GM12878 (cell line): ENCODE results near the gene MRPL33. TPM values are rescaled to one million over a fixed set of nuclear protein-coding genes. Genes with fewer than 3 reads are reported as not detected.

Source experiments
- ATAC-seq: fragments of 200-7000 bp; cut with Tn5 transposase; 3 replicates; pipeline ENCODE4 v1.9.1; 2020; ENCODE audit warnings: mild to moderate bottlenecking, moderate library complexity
- BruUV-seq: library from RNA; stranded (reverse); fragments of 400-500 nt; replicated peaks from 2 replicates; lab custom pipeline; 2021; lab: Mats Ljungman, UMichigan
- CTCF ChIA-PET: fragments of 300-600 bp; sonication (Branson Sonifier 250); formaldehyde crosslinking; extraction: SDS; loops from one replicate; lab custom pipeline; 2021; ENCODE audit warnings: inconsistent platforms; lab: Yijun Ruan, JAX
- POLR2A ChIA-PET: fragments of 350-600 bp; formaldehyde crosslinking; extraction: SDS; loops from one replicate; lab custom pipeline; 2021; ENCODE audit warnings: inconsistent platforms; lab: Charles Lee
- RAD21 ChIA-PET: fragments of 300-600 bp; sonication (Branson Sonifier 250); formaldehyde crosslinking; loops from one replicate; lab custom pipeline; 2023; ENCODE audit warnings: antibody characterized with exemption; ENCODE audit not compliant: unreplicated experiment; lab: Charles Lee
- SMC1A ChIA-PET: fragments of 300-600 bp; sonication (Branson Sonifier 250); formaldehyde crosslinking; loops from one replicate; lab custom pipeline; 2023; ENCODE audit not compliant: unreplicated experiment, uncharacterized antibody; lab: Charles Lee
- DNase-seq: peaks from one replicate; pipeline ENCODE4 v3.0.0-alpha.2; 2011; ENCODE audit warnings: low read depth, low spot score
- FAIRE-seq: peaks from 3 replicates; lab custom pipeline; 2011; peaks lifted over from hg19 to GRCh38; lab: Jason Lieb, UNC
- H2AFZ ChIP-seq: 2 replicates; pipeline ENCODE4 v1.6.0; 2011; ENCODE audit warnings: low read depth, low read length, control low read depth; ENCODE audit not compliant: control insufficient read depth
- H3K27ac ChIP-seq: 2 replicates; pipeline ENCODE4 v1.5.1; 2011; ENCODE audit warnings: control low read depth; ENCODE audit not compliant: control insufficient read depth, insufficient read depth
- H3K27me3 ChIP-seq, 2 experiments: replicated peaks in 1 of 2; 2 replicates each; pipeline versions ENCODE4 v1.6.0 to v1.6.1; 2011; ENCODE audit warnings: low read length in 1 of 2; ENCODE audit not compliant: control insufficient read depth in 2 of 2, insufficient read depth in 2 of 2
- H3K36me3 ChIP-seq, 2 experiments: 2 replicates each; pipeline ENCODE4 v1.5.1; 2011; ENCODE audit warnings: low read length in 1 of 2; ENCODE audit not compliant: control insufficient read depth in 2 of 2, insufficient read depth in 2 of 2
- H3K4me1 ChIP-seq: 2 replicates; pipeline ENCODE4 v1.6.1; 2011; ENCODE audit warnings: mild to moderate bottlenecking, low read length, moderate library complexity, mixed read lengths; ENCODE audit not compliant: control insufficient read depth, insufficient read depth
- H3K4me2 ChIP-seq: 2 replicates; pipeline ENCODE4 v1.6.0; 2011; ENCODE audit warnings: control low read depth; ENCODE audit not compliant: control insufficient read depth, insufficient read depth
- H3K4me3 ChIP-seq: fragments of 200-600 bp; sonication (generic); 2 replicates; pipeline ENCODE4 v1.5.1; 2016
- H3K79me2 ChIP-seq: 2 replicates; pipeline ENCODE4 v1.6.0; 2011; ENCODE audit warnings: low read length; ENCODE audit not compliant: control insufficient read depth, insufficient read depth
- H3K9ac ChIP-seq: 2 replicates; pipeline ENCODE4 v1.8.0; 2011; ENCODE audit warnings: low read length, control low read depth, mixed read lengths; ENCODE audit not compliant: control insufficient read depth, insufficient read depth
- H3K9me3 ChIP-seq: replicated peaks from 3 replicates; pipeline ENCODE4 v1.5.1; 2011; ENCODE audit warnings: mild to moderate bottlenecking, low read length; ENCODE audit not compliant: control insufficient read depth, insufficient read depth
- H4K20me1 ChIP-seq: 2 replicates; pipeline ENCODE4 v1.6.0; 2011; ENCODE audit not compliant: control insufficient read depth, insufficient read depth
- BCL11A ChIP-seq: IDR thresholded peaks from 2 replicates; pipeline ENCODE4 v1.6.1; 2011; ENCODE audit warnings: low read depth, low read length
- CBX5 ChIP-seq: sonication (generic); IDR thresholded peaks from 2 replicates; pipeline ENCODE4 v1.6.1; 2016; ENCODE audit warnings: low read depth, moderate library complexity, mild to moderate bottlenecking, inconsistent platforms
- EP300 ChIP-seq, 2 experiments: fragments of 150-350 bp in 1 of 2; IDR thresholded peaks; 2 replicates each; pipeline ENCODE4 v1.6.1; 2011 to 2012; ENCODE audit warnings: low read depth in 2 of 2, low read length in 2 of 2, borderline replicate concordance in 1 of 2, improper control_type of control experiment in 1 of 2, inconsistent platforms in 1 of 2; ENCODE audit not compliant: control insufficient read depth in 1 of 2
- GATAD2B ChIP-seq: fragments of 450-650 bp; conservative IDR thresholded peaks from 2 replicates; pipeline ENCODE4 v1.6.1; 2017; ENCODE audit warnings: low read depth, mild to moderate bottlenecking, moderate library complexity
- IRF3 ChIP-seq: fragments of 450-650 bp; IDR thresholded peaks from 2 replicates; pipeline ENCODE4 v1.6.1; 2014; ENCODE audit warnings: mild to moderate bottlenecking
- POLR2AphosphoS5 ChIP-seq: IDR thresholded peaks from 2 replicates; pipeline ENCODE4 v1.6.1; 2011; ENCODE audit warnings: mild to moderate bottlenecking, low read length, inconsistent platforms
- SMC3 ChIP-seq: IDR thresholded peaks from 2 replicates; pipeline ENCODE4 v1.6.1; 2011; ENCODE audit warnings: low read length, improper control_type of control experiment, borderline replicate concordance
- SPI1 ChIP-seq: IDR thresholded peaks from 2 replicates; pipeline ENCODE4 v1.6.1; 2011; ENCODE audit warnings: low read depth, mild to moderate bottlenecking, low read length, moderate library complexity, borderline replicate concordance; ENCODE audit not compliant: insufficient read depth
- STAT1 ChIP-seq: fragments of 450-650 bp; conservative IDR thresholded peaks from 2 replicates; pipeline ENCODE4 v1.6.1; 2014; ENCODE audit warnings: antibody characterized with exemption, mild to moderate bottlenecking
- ZNF384 ChIP-seq: IDR thresholded peaks from 2 replicates; pipeline ENCODE4 v1.6.1; 2012; ENCODE audit warnings: low read depth, mild to moderate bottlenecking, low read length, improper control_type of control experiment, borderline replicate concordance
- WGBS: methylation state at CpG from one replicate; pipeline ENCODE4 v1.1.6; 2016; ENCODE audit warnings: low lambda C conversion rate; ENCODE audit not compliant: insufficient replicate concordance, insufficient coverage; ENCODE audit errors: missing lambda C conversion rate; 5-methylcytosine and 5-hydroxymethylcytosine counted together
- in situ Hi-C: fragments of 300-500 bp; cut with MboI; formaldehyde crosslinking; loops from 9 replicates; pipeline ENCODE4 v1.14.3; 2018; ENCODE audit warnings: mixed read lengths
- intact Hi-C: fragments of 100-400 bp; cut with micrococcal nuclease; formaldehyde crosslinking; loops from one replicate; pipeline ENCODE4 v1.14.2; 2022; ENCODE audit not compliant: unreplicated experiment
- polyA plus RNA-seq, 11 experiments: library from polyadenylated mRNA; depleted of rRNA in 4 of 11; unstranded in 6 of 11; stranded (reverse) in 5 of 11; fragments of >200 nt; fragmentation: Nextera tagmentation in 4 of 11; fragmentation: Illumina TruSeq in 1 of 11; extraction: Ambion mirVana in 4 of 11; extraction: Trizol in 1 of 11; gene quantifications; 1 replicate in 1 of 11; 2 replicates in 10 of 11; pipeline versions ENCODE4 v1.2.1 to v1.2.3, GENCODE V29; 2011 to 2016; ENCODE audit warnings: inconsistent platforms in 2 of 11, missing spikeins in 2 of 11, low read depth in 1 of 11
- total RNA-seq, 4 experiments: library from RNA; depleted of rRNA in 3 of 4; stranded (reverse); fragments of >200 nt in 3 of 4; fragmentation: Illumina TruSeq in 1 of 4; extraction: Trizol in 1 of 4; gene quantifications; 2 replicates each; pipeline versions ENCODE4 v1.2.1 to v1.2.3, GENCODE V29; 2013 to 2021
- TF ChIP-seq, protein P1 (sequence below): IDR thresholded peaks from 2 replicates; pipeline ENCODE4 v1.6.1; 2011; ENCODE audit warnings: borderline replicate concordance, low read depth, mild to moderate bottlenecking, moderate library complexity, mixed read lengths, low read length; ENCODE audit not compliant: insufficient read depth; ENCODE audit errors: extremely low read length
- TF ChIP-seq, protein P2 (sequence below): IDR thresholded peaks from 2 replicates; pipeline ENCODE4 v1.6.1; 2011; ENCODE audit warnings: low read depth, mild to moderate bottlenecking, low read length, moderate library complexity, borderline replicate concordance; ENCODE audit errors: extremely low read depth
- TF ChIP-seq, protein P3 (sequence below), 3 experiments: IDR thresholded peaks in 2 of 3; conservative IDR thresholded peaks in 1 of 3; 2 replicates each; pipeline ENCODE4 v1.5.1; 2011; ENCODE audit warnings: low read depth in 3 of 3, low read length in 3 of 3, mild to moderate bottlenecking in 3 of 3, control low read depth in 2 of 3, moderate library complexity in 2 of 3, inconsistent platforms in 1 of 3, mixed read lengths in 1 of 3; ENCODE audit not compliant: control insufficient read depth in 2 of 3, insufficient read depth in 1 of 3; ENCODE audit errors: extremely low read depth in 1 of 3
- TF ChIP-seq, protein P4 (sequence below): IDR thresholded peaks from 2 replicates; pipeline ENCODE4 v1.6.1; 2011; ENCODE audit warnings: low read depth, low read length, improper control_type of control experiment, borderline replicate concordance
- TF ChIP-seq, protein P5 (sequence below): fragments of 450-650 bp; IDR thresholded peaks from 2 replicates; pipeline ENCODE4 v1.6.1; 2018; ENCODE audit warnings: borderline replicate concordance, mild to moderate bottlenecking; ENCODE audit not compliant: partially characterized antibody

Gene MRPL33
- total and polyA plus RNA-seq, 10 of the 15 experiments (the other 5 are each of a cell fraction or from before 2014, with no cell fraction given) = 50.1 to 318 (median 160) TPM

DNA sequence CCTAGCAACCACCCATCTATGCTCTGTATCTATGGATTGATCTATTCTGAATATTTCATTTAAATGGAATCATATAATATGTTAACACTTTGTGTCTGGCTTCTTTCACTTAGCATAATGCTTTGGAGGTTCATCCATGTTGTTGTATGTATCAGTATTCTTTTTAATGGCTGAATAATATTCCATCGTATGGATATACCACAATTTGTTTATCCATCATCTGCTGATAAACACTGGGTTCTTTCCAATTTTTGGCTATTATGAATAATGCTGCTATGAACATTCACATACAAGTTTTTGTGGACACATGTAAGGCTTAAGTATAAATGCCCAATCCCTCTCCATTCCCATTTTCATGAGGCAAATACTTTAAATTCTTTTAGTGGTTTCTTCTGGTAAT is 52.9 kb downstream of the MRPL33 start:
- no peak overlapping the region for H2AFZ ChIP-seq
- H3K9ac ChIP-seq = no peak overlapping the region
- DNase-seq (no peak), ATAC-seq (no peak), FAIRE-seq (no peak)
- H3K4me1 ChIP-seq = no peaks in the 10 kb centered on the region
- H3K79me2 ChIP-seq = no peaks in the 10 kb centered on the region
- no peak overlapping the region for H3K4me2 ChIP-seq
- no peak overlapping the region for H3K4me3 ChIP-seq
- CTCF ChIA-PET = no interaction called here
- TF ChIP-seq GATAD2B (no peak), EP300 (IDR thresholded peaks at IDR 0.05; ENCODE audit: borderline replicate concordance in 1 of 2, control insufficient read depth in 1 of 2, low read depth in 2 of 2, low read length in 2 of 2) (no peak), IRF3 (no peak), BCL11A (no peak), ZNF384 (no peak), POLR2AphosphoS5 (no peak), SPI1 (no peak), CBX5 (no peak), SMC3 (no peak), STAT1 (no peak)
- TF ChIP-seq, protein P1, sequence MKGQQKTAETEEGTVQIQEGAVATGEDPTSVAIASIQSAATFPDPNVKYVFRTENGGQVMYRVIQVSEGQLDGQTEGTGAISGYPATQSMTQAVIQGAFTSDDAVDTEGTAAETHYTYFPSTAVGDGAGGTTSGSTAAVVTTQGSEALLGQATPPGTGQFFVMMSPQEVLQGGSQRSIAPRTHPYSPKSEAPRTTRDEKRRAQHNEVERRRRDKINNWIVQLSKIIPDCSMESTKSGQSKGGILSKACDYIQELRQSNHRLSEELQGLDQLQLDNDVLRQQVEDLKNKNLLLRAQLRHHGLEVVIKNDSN = no peak
- TF ChIP-seq, protein P2, sequence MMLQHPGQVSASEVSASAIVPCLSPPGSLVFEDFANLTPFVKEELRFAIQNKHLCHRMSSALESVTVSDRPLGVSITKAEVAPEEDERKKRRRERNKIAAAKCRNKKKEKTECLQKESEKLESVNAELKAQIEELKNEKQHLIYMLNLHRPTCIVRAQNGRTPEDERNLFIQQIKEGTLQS = no peak
- TF ChIP-seq, protein P3, sequence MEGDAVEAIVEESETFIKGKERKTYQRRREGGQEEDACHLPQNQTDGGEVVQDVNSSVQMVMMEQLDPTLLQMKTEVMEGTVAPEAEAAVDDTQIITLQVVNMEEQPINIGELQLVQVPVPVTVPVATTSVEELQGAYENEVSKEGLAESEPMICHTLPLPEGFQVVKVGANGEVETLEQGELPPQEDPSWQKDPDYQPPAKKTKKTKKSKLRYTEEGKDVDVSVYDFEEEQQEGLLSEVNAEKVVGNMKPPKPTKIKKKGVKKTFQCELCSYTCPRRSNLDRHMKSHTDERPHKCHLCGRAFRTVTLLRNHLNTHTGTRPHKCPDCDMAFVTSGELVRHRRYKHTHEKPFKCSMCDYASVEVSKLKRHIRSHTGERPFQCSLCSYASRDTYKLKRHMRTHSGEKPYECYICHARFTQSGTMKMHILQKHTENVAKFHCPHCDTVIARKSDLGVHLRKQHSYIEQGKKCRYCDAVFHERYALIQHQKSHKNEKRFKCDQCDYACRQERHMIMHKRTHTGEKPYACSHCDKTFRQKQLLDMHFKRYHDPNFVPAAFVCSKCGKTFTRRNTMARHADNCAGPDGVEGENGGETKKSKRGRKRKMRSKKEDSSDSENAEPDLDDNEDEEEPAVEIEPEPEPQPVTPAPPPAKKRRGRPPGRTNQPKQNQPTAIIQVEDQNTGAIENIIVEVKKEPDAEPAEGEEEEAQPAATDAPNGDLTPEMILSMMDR (IDR thresholded peaks at IDR 0.05 in 2 of 3, conservative IDR thresholded peaks at IDR 0.05 in 1 of 3; ENCODE audit: control insufficient read depth in 2 of 3, extremely low read depth in 1 of 3, insufficient read depth in 1 of 3, low read depth in 3 of 3, low read length in 3 of 3) = no peak
- TF ChIP-seq, protein P4, sequence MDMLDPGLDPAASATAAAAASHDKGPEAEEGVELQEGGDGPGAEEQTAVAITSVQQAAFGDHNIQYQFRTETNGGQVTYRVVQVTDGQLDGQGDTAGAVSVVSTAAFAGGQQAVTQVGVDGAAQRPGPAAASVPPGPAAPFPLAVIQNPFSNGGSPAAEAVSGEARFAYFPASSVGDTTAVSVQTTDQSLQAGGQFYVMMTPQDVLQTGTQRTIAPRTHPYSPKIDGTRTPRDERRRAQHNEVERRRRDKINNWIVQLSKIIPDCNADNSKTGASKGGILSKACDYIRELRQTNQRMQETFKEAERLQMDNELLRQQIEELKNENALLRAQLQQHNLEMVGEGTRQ = no peak
- TF ChIP-seq, protein P5, sequence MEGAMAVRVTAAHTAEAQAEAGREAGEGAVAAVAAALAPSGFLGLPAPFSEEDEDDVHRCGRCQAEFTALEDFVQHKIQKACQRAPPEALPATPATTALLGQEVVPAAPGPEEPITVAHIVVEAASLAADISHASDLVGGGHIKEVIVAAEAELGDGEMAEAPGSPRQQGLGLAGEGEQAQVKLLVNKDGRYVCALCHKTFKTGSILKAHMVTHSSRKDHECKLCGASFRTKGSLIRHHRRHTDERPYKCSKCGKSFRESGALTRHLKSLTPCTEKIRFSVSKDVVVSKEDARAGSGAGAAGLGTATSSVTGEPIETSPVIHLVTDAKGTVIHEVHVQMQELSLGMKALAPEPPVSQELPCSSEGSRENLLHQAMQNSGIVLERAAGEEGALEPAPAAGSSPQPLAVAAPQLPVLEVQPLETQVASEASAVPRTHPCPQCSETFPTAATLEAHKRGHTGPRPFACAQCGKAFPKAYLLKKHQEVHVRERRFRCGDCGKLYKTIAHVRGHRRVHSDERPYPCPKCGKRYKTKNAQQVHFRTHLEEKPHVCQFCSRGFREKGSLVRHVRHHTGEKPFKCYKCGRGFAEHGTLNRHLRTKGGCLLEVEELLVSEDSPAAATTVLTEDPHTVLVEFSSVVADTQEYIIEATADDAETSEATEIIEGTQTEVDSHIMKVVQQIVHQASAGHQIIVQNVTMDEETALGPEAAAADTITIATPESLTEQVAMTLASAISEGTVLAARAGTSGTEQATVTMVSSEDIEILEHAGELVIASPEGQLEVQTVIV = no peak
- TF ChIP-seq, all 136 proteins: peak for 0
- in situ Hi-C loops (no loop called here), intact Hi-C loops (no loop called here)
- H3K9me3 ChIP-seq = no peaks in the 10 kb centered on the region; the same call in 1 of the 3 replicates
- no peaks in the 10 kb centered on the region; a peak in 1 of 4 replicates for H3K27me3 ChIP-seq
- WGBS = 85% methylated on average over 1 of the region's 1 CpG
- H3K36me3 ChIP-seq = no peaks in the 10 kb centered on the region
- no TSS peak for BruUV-seq
- ChIA-PET RAD21 (no interaction called here), POLR2A (no interaction called here), SMC1A (no interaction called here)
- H3K27ac ChIP-seq = no peak overlapping the region
- H4K20me1 ChIP-seq = no peaks in the 10 kb centered on the region
